ENCODE measurements around the gene NKRF.

- TF ChIP-seq CTCF (IDR thresholded peaks at IDR 0.05) (no peak), ZFX (IDR thresholded peaks at IDR 0.05; ENCODE audit: borderline replicate concordance) (no peak)
These were observed 19.6 kb upstream of the NKRF start for GRCh38 chrX:119625843-119626242.
